ENCODE measurements around the gene KIF20B.
"Not testable (repeated sequence)": the region's sequence is repeated elsewhere in the genome, so short reads cannot be mapped to it uniquely, and the experiment has no call there.

Gene KIF20B

GRCh38 chr10:89692416-89692815, 9.0 kb upstream of the KIF20B start:
- DNase-seq (ENCODE audit: low read depth, low spot score) = no peak

DNA sequence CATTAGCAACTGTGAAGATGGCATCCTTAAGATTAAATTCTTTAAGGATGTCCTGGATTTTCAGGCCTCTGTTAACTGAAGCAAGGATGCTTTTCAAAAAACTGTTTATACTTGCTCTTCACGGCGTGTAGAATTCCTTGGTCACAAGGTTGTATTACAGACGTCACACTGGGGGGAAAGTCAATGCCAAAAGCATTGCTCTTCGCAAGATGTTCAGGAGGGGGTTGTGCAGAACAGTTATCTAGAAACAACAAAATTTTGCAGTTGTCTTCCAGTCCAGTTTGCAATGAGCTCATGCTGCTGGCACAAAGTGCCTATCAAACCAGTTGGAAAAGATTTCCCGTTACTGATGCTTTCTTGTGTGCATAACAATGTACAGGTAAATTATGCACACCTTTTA, 8.2 kb upstream of the KIF20B start:
- no peak for DNase-seq (ENCODE audit: low read depth, low spot score)

- DNase-seq (ENCODE audit: low read depth, low spot score) = no peak
Measured at GRCh38 chr10:89695307-89695706, 6.1 kb upstream of the KIF20B start.

GRCh38 chr10:89697946-89698345, 3.4 kb upstream of the KIF20B start:
- DNase-seq (ENCODE audit: low read depth, low spot score) = no peak

- no peak for DNase-seq (ENCODE audit: low read depth, low spot score)
Measured at GRCh38 chr10:89699581-89700064, 1.8 kb upstream of the KIF20B start.

DNA sequence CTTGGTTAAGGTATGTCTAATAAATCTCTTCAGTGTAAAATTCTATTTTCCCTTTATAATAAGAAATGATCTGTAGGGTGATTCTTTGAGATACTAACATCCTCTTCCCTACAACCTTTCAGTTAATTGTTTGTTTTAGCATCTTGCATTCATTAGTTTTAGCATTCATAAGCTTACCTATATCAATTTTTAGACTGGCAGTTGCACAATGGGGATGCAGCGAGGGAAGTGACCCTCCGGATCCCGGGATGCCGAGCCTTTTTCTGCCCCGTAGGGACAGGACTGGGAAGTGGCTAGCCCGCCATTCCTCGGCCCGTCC, 508 bp upstream of the KIF20B start:
- DNase-seq (ENCODE audit: low read depth, low spot score) = no peak

DNA sequence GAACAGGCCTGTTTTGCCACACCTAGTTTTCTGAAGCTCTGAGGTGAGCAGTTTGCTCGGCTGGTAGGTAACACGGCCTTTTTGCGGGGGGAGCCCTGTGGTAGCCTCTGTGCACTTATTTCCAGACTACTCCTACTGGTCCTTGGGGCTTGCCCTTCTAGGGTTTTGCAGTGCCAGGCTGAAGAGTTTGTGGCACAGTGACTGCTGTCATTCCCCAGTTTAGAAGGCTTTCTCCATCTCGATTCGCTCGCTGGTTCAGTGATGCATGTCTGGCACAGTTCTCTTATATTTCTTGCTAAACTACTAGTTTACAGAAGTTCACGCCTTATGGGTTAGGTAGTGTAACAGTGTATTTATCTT, 711 bp downstream of the KIF20B start:
- DNase-seq (ENCODE audit: low read depth, low spot score) = peak; percentile 2

GRCh38 chr10:89705466-89705865, 4.1 kb downstream of the KIF20B start:
- DNase-seq (ENCODE audit: low read depth, low spot score) = no peak

DNA sequence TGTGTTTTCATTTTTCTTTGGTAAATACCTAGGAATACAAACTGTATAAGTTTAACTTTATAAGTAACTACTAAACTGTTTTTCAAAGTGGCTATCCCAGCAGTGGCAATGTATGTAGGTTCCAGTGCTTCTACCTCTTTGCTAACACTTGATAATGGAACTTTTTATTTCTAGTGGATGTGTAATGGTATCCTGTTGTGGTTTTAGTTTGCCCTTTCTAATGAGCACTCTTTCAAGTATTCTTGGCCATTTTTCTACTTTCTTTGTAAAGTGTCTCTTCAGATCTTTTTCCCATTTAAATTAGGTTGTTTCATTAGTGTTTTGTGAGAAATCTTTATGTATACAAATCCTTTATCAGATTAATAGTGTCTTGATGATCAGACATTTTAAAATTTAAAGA, 4.6 kb downstream of the KIF20B start:
- DNase-seq (ENCODE audit: low read depth, low spot score) = no peak

DNA sequence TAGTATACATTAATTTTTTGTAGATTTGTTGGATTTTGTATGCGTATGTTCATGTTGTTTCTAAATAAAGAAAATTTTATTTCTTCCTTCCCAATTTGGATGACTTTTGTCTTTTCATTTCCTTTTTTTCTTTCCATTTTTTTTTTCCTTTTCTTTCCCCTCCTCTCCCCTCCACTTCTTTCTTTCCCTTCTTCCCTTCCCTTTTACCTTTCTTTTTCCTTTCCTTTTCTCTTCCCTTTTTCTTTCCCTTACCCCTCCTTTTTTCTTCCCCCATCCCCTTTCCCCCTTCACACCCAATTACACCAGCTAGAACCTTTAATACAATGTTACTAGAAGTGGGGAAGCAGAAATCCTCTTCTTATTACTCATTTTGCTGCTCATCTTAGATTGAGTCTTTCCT, 6.0 kb downstream of the KIF20B start:
- DNase-seq (ENCODE audit: low read depth, low spot score) = no peak

- DNase-seq (ENCODE audit: low read depth, low spot score) = no peak
Measured at GRCh38 chr10:89710753-89711152, 9.4 kb downstream of the KIF20B start.

GRCh38 chr10:89734616-89735015, 33.2 kb downstream of the KIF20B start:
- DNase-seq (ENCODE audit: low read depth, low spot score) = no peak

GRCh38 chr10:89738551-89739209, 37.3 kb downstream of the KIF20B start:
- no peak for DNase-seq (ENCODE audit: low read depth, low spot score)

GRCh38 chr10:89741126-89741762, 39.9 kb downstream of the KIF20B start:
- no peak for DNase-seq (ENCODE audit: low read depth, low spot score)

DNA sequence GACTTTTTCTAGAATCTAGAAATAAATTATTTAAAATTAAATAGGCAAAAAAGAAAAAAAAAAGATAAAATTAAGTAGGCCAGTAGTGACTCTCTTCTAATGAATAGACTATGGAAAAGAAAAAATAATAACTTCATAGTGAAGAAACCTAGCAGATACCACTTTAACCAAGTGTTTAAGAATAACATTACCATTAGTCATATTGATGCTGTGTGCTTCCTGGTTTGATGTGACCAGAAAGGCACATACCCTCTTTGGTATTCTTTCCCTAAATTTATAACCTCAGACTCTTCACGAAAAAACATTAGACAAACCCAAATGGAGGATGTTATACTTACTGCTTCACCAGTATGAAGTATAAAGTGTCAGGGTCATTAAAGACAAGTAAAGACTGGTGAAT, 42.6 kb downstream of the KIF20B start:
- DNase-seq (ENCODE audit: low read depth, low spot score) = no peak

- DNase-seq (ENCODE audit: low read depth, low spot score) = no peak
Measured at GRCh38 chr10:89745903-89746302, 44.5 kb downstream of the KIF20B start.

DNA sequence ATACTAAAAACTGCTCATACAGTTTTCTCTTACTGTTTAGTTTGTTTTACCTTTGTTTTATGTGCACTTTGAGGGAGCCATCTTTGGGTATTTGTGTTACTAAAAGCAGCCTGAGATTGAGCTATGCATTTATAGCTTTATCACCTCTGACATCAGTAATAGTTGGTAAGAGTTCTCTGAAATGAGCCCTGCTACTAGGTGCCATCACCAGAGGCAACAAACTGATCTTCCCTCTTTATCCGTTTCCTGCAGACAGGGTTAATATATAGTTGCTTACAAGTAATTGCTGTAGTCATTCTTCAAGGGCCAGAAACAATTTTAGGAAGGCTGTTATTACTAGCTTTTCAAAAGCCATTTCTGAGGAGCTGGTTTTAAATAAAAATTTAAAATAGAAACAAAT, 49.1 kb downstream of the KIF20B start:
- DNase-seq (ENCODE audit: low read depth, low spot score) = no peak

DNA sequence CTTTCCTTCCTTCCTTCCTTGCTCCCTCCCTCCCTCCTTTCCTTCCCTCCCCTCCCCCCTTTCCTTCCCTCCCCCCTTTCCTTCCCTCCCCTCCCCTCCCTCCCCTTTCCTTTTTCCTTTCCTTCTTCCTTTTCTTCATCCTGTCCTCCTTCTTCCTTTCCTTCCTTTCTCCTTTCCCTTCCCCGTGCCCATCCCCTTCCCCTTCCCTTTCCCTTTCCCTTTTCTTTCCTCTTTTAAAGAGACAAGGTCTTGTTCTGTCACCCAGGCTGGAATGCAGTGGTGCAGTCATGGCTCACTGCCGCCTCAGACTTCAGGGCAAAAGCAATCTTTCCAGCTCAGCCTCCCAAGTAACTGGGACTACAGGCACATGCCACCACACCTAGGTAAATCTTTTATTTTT, 54.0 kb downstream of the KIF20B start:
- DNase-seq (ENCODE audit: low read depth, low spot score) = no peak

DNA sequence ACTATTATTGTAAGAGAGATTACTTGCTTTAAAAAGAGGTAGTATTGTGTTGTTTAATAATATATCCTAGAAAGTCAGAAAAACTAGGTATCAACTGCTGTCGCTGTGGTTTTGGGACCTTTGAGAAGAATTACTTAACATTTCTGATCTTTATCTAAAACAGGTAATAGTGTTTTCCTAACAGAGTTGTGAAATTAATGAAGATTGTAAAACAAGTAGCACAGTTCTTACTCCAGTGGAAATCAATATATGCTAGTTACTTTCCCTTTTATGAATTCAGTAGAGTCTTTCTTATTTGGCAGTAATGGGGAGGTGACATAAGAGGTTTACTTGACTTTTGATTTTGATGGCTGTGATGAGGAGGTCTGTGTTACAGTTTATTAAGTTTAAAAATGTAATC, 58.1 kb downstream of the KIF20B start:
- DNase-seq (ENCODE audit: low read depth, low spot score) = no peak

- DNase-seq (ENCODE audit: low read depth, low spot score) = not testable (repeated sequence)
Measured at GRCh38 chr10:89763671-89764070, 62.3 kb downstream of the KIF20B start.

DNA sequence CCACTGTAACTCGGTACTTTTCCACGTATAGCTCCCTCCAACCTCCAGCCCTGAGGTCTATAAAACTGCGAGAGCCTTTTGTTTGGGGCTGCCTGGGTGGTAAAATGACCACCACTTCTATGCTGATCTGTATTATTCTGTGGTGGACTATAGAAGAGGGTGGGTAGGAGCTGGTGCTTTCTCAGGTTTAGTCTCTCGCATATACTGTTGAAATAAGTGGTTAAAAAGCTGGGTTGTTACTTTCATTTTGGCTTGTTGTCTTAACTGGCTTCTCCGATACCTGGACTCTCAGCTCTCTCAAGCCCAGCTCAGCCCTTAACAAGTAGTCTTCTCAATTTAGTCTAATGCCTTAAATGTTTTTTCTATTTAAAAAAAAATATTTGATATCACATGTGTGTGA, 70.3 kb downstream of the KIF20B start:
- DNase-seq (ENCODE audit: low read depth, low spot score) = no peak

GRCh38 chr10:89773081-89773480, 71.7 kb downstream of the KIF20B start:
- no peak for DNase-seq (ENCODE audit: low read depth, low spot score)

DNA sequence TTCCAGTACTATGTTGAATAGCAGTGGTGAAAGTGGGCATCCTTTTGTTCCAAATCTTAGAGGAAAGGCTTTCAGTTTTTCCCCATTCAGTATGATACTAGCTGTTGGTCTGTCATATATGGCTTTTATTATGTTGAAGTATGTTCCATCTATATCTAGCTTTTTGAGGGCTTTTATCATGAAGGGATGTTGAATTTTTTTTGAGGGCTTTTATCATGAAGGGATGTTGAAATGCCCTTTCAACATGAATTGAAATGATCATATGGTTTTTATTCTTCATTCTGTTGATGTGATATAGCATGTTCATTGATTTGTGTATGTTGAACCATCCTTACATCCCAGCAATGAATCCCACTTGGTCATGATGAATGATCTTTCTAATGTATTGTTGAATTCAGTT, 75.3 kb downstream of the KIF20B start:
- DNase-seq (ENCODE audit: low read depth, low spot score) = no peak

DNA sequence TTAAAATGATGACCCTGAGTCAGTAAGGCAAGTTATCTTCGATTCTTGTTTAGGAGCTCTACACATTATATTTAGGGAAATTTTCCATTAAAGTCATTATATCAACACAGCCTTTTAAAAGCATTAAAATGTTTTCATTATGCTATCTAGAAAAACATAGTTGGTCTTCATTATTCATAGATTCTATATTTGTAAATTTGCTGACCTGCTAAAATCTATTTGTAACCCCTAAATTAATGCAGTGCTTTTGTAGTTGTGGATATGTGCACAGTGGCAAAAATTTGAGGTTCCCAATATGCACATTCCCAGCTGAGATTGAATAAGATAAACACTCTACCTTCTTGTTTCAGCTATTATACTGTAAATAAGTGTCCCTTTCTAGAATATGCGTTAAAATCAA, 81.1 kb downstream of the KIF20B start:
- no peak for DNase-seq (ENCODE audit: low read depth, low spot score)

All from activated CD4-positive, CD25-positive, alpha-beta regulatory T cell treated with anti-CD3 and anti-CD28 coated beads, Interleukin-2, amount 50 U/mL, for 16 hours (primary cell).